GM23338 (cell line): ENCODE data around the gene LTA4H.

Experiments
- CREB1 ChIP-seq: fragments of 250-450 bp; sonication (Bioruptor Pico); IDR thresholded peaks from 2 replicates; pipeline ENCODE4 v1.5.0; 2020; ENCODE audit warnings: low read depth, mild to moderate bottlenecking, moderate library complexity
- CTCF ChIP-seq, 2 experiments: fragments of 200-600 bp in 1 of 2; sonication (generic) in 1 of 2; conservative IDR thresholded peaks; 2 replicates each; pipeline versions ENCODE4 v1.5.1 to v1.6.1; 2016 to 2017; ENCODE audit warnings: antibody characterized with exemption in 2 of 2, low read depth in 2 of 2, mild to moderate bottlenecking in 2 of 2, moderate library complexity in 1 of 2
- EZH2 ChIP-seq: fragments of 200-600 bp; sonication (generic); IDR thresholded peaks from one replicate; pipeline ENCODE4 v1.8.0; 2017; ENCODE audit warnings: antibody characterized with exemption, mild to moderate bottlenecking, low read depth; ENCODE audit not compliant: unreplicated experiment
- EZH2phosphoT487 ChIP-seq: fragments of 200-600 bp; sonication (generic); IDR thresholded peaks from one replicate; pipeline ENCODE4 v1.8.1; 2018; ENCODE audit warnings: antibody characterized with exemption; ENCODE audit not compliant: unreplicated experiment
- JUNB ChIP-seq: IDR thresholded peaks from one replicate; pipeline ENCODE4 v1.6.1; 2016; ENCODE audit warnings: antibody characterized with exemption; ENCODE audit not compliant: unreplicated experiment
- POLR2AphosphoS5 ChIP-seq: IDR thresholded peaks from 2 replicates; pipeline ENCODE4 v1.6.1; 2016; ENCODE audit warnings: antibody characterized with exemption, low read depth
- REST ChIP-seq: IDR thresholded peaks from one replicate; pipeline ENCODE4 v1.6.1; 2018; ENCODE audit warnings: antibody characterized with exemption; ENCODE audit not compliant: unreplicated experiment

GRCh38 chr12:95970905-95971304 lies 64.5 kb downstream of the LTA4H start:
- no peak for TF ChIP-seq POLR2AphosphoS5
- TF ChIP-seq CTCF (conservative IDR thresholded peaks at IDR 0.05; ENCODE audit: low read depth in 2 of 2): no peak
- TF ChIP-seq EZH2: no peak
- peak; percentile 38; the same call in 1 of the 2 replicates for TF ChIP-seq CREB1 (CRISPR knock-in tag)
- no peak for TF ChIP-seq JUNB
- no peak for TF ChIP-seq REST
- TF ChIP-seq EZH2phosphoT487: no peak
